GM19238 (cell line): ENCODE results near the gene IGFBP3.

Experiments
- DNase-seq: peaks from one replicate; pipeline ENCODE4 v3.0.0; 2011; ENCODE audit warnings: low spot score; ENCODE audit not compliant: insufficient read length

IGFBP3 gene

DNA sequence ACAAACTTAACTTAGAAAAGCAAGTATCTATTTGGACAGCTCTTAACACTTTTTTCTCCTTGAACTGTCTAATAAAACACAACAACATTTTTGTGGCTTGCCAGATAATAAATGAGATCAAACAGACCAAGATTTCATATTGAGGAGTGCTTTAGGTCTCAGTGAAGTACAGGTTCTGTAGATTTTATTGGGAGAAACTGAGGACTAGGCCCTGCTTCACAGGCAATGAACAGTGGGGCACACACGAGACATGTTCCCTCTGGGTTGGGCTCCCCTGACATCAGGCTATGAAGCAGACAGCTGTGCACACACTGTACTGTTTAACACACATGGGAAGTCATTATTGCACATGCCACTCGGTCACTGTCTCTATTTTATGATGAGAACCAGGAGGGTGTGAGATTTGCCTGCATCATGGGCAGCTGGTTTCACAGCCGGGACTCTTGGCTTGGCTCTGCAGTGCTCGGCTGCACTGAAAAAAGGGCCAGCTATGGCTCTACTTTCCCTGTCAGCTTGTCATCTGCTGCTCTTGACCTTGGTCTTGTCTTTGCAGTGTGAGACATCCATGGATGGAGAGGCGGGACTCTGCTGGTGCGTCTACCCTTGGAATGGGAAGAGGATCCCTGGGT, 28.6 kb downstream of the IGFBP3 start:
- DNase-seq, result no peak

DNA sequence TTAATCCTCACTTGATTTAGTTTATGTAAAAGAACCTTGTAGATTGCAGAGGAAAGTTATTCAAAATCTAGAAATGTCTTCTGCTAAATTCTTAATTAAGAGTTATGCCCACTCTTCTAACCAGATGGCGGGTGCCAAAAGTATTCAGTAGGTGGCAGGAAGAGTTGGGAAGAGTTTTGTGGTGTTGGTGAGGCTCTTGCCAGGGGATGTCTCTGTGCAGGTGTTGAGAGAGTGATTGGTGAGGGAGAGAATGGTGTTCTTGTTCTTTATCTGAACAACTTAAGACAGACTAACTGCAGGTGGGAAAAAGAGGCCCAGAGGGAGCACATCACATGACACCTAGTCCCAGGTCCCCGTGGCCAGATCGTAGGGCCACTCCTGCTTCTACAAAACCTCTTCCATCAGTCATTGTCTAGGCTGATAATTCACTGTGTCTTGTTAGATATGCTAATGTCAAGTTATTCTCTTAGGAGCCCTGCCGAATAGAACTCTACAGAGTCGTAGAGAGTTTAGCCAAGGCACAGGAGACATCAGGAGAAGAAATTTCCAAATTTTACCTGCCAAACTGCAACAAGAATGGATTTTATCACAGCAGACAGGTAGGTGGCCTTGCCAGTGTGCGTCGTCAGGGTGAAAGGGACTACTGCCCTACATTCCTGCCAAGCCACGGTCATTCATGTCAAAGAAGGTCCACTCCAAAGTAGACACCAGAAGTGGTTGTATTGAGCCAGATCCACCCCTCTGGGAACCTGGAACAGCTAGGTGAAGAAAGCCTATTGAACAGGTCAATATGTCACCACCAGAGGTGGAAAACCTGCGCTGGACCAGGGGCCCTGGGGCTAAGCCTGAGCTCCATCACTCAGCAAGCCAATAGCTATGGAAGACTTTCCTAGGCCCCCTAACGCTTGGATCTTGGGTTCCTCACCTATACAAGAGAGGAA, 29.3 kb downstream of the IGFBP3 start:
- no peak for DNase-seq

DNA sequence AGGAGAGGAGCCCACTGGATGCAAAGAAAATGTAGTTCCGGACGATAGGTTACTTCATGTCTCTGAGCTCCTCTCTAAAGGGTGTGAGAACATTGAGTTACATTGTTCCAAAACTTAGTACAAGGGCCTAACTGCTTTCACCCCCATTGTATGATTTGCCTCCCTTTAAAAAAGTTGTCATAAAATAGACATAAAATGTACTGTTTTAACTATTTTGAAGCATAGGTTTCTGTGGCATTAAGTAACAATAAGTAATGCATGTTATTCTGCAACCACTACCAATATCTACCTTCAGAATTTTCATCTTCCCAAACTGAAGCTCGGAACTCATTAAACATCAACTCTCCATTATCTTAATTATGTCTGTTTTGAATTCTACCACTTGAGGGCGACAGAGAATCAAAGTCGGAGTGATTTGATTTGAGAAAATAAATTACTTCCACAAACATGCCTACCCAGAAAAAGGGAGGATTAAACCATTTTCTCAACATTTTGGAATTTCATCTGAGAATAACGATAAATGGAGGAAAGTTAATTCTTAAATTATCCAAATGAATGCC, 30.1 kb downstream of the IGFBP3 start:
- no peak for DNase-seq

- DNase-seq, result no peak
These were observed 30.8 kb downstream of the IGFBP3 start for GRCh38 chr7:45890125-45890901.

DNA sequence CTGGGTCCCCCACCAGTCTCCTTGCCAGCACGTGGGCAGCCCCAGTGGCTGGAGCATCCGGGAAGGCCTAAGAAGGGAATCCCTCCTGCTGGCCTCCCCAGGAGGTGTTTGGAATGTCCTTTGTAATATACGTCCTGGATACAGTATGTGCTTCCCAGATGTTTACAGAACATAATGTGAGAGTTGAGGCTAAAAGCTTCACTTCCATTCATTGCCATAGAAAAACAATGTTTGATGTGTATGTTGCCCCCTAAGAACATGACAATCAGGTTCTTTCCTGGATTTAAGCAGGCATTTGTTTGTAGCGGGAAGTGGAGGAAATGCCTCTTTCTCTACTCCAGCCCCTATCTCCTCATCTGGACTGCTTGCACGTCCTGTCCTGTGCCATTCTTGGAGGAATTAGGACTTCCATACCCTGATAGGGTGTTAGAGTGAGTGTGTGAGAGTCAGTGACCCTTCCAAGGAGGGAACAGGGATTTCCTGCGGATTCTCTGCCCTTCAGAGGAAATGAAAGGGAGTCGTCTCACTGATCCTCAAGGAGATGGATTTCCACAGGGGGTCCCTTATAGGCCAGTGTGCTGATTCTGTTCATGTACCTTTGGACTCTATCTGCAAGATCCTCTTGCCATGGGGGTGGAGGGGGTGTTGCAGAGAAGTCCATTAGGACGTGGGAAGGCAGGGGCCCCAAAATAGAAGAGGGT, 31.6 kb downstream of the IGFBP3 start:
- DNase-seq, result no peak

DNA sequence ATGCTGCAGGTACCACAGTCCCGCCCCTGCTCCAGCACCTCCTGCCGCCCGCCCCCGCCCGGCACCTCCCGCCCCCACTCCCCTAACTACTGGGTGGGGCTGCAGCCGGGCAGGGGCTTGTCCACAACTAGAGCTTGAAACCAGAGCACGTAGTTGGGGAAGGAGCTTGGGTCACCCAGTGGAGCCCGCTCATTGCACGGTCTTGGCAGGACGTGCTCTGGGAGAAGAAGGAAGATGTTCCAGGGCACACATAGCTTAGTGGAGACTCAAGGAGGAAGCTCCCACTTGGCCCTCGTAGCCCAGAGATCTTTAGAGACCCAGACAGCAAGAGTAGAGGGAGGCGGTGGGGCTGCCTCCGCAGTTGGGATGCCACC, 32.1 kb downstream of the IGFBP3 start:
- DNase-seq, result no peak

DNA sequence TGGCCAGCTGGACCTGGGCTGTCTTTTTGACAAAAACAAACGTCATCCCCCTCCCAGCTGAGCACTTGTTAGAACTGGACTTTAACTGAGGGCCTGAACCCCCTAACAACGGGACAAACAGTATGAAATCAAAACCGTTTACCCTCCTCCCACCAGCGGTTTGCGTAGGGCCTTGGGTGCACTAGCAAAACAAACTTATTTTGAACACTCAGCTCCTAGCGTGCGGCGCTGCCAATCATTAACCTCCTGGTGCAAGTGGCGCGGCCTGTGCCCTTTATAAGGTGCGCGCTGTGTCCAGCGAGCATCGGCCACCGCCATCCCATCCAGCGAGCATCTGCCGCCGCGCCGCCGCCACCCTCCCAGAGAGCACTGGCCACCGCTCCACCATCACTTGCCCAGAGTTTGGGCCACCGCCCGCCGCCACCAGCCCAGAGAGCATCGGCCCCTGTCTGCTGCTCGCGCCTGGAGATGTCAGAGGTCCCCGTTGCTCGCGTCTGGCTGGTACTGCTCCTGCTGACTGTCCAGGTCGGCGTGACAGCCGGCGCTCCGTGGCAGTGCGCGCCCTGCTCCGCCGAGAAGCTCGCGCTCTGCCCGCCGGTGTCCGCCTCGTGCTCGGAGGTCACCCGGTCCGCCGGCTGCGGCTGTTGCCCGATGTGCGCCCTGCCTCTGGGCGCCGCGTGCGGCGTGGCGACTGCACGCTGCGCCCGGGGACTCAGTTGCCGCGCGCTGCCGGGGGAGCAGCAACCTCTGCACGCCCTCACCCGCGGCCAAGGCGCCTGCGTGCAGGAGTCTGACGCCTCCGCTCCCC, 32.7 kb downstream of the IGFBP3 start, which contains the start of gene IGFBP1:
Gene IGFBP1, plus strand, starts transcription at position 304 of the 808 bp plus-strand sequence. Its CDS starts 165 bp downstream, at position 469.
- DNase-seq, result no peak

DNA sequence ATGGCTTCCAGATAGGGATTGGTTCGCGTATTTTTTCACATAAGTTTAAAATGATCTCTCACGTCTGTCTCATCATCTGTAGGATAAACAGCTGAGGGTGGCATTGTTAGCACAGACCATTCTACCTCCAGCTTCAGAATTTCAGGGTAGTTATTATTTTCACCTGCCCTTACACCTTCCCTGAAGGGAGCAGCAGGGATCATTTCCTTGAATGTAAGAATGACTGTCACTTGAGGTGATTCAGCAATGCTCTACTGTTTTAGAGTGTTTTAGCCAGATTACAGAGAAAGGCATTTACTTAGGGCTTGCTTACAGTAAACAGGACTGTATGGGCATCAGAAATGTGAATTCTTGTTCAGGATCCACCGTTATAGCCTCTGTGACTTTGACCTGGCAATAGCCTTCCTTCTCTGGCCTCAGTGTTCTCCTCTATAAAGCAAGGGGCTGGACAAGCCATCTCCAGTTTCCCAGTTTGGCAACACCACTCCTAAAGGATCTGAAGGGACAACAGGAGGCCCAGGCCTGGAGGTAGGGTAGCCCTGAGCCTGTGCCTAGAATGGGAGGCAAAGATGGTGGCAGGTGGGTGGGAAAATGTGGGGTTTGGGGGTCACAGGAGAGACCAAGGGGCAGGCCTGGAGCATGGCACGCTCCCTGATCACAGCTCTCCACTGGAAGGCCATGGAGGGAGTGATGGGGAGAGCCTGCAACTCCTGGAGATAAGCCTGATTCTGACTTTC, 34.0 kb downstream of the IGFBP3 start:
- no peak for DNase-seq

GRCh38 chr7:45885264-45885882, 35.7 kb downstream of the IGFBP3 start:
- no peak for DNase-seq

GRCh38 chr7:45884136-45884535, 36.9 kb downstream of the IGFBP3 start:
- DNase-seq, result no peak

GRCh38 chr7:45882465-45882810, 38.6 kb downstream of the IGFBP3 start:
- DNase-seq, result no peak

DNA sequence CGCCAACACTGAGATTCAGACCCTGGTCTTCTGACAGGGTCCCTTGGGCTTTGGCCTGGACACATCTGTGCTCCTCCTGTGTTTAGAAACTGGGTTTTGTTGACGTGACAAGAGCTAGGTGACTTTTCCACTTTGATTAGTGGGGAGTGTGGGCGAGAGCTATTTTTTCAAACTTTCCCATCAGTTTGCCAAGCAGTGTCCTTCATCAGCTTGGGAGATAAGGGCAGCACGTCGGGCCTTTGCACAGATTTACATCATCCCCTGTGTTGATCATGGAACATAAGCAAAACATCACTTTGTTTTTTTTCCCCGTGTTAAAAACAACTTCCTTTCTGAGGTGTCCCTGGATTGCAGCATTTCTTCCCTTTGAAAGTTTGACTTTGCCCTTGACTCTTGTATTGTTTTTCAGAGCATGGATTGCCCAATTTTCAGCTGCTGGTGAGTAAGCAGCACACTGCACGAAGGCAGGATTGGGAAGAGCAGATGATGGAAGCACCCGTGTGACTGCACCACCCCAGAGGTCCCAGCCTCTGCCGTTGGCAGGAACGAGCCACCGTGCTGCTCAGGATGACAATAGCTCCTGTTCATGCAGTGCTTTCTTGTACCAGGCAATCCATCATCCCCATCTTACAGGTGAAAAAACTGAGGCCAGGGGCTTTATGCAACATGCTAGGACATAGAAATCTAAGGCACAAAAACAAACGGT, 39.2 kb downstream of the IGFBP3 start:
- no peak for DNase-seq

DNA sequence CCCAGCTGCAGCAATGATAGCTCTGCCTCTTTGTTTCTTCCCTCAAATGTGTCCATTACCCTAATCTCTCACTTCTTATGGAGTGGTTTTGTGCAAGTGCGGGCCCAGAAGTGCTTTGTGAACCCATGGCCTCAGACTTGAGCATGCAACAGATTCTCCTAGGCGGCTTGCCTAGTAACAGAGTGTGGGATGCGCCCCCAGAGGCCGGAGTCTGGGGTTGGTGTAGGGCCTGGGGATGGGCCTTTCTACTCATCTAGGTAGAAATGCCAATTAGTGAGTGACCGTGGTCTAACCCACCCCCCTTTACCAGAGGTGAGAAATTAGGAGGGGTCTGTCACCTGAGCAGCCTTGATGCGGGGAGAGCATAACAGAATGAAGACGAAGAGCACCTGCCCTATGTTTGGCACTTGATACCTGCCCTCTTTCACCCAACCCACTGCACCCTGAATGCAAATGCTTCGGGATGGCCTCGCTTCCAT, 39.8 kb downstream of the IGFBP3 start:
- no peak for DNase-seq

- DNase-seq, result no peak
These were observed 40.6 kb downstream of the IGFBP3 start for GRCh38 chr7:45880433-45880860.

DNA sequence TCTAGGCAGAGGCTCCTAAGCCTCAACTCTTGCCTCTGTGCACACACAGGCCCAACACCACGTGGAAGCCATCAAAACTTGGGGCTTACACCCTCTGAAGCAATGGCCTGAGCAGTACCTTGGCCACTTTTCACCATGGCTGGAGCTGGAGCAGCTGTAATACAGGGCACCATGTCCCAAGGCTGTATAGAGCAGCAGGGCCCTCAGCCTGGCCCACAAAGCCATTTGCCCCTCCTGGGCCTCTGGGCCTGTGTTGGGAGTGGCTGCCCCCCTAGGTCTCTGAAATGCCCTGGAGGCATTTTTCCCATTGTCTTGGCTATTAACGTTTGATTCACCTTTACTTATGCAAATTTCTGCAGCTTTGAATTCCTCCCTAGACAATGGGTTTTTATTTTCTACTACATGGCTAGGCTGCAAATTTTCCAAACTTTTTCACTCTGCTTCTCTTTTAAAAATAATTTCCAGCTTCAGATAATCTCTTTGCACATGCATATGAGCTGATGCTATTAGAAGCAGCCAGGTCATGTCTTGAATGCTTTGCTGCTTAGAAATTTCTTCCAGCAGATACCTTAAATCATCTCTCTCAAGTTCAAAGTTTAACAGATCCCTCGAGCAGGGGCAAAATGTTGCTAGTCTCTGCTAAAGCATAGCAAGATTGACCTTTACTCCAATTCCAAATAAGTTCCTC, 42.5 kb downstream of the IGFBP3 start:
- no peak for DNase-seq

DNA sequence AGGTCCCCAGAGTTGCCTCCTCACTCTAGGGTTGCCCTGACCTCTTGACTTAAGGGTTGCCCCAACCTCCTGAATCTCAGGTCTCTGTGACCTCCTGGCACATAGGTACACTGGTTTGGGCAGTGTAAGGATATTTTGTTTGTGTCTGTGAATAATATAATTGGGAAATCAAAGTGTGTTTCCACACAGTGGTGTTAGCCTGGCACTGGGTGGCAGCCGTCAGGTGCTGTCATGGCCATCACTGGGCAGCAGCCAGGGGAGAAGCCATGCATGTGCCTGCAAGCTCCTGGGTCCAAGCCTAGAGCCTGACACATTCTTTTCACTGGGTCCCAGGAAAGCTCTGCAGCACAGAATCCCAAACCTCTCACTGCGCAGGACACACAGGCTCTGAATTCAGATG, 44.6 kb downstream of the IGFBP3 start:
- DNase-seq, result no peak

- no peak for DNase-seq
These were observed 46.5 kb downstream of the IGFBP3 start for GRCh38 chr7:45874408-45875131.
